Left ventricle myocardium inferior (tissue), 1 donor: ENCODE measurements around the gene CYP46A1. TPM values are rescaled to one million over a fixed set of nuclear protein-coding genes. Genes with fewer than 3 reads are reported as not detected.

Experiments used
- DNase-seq: peaks from one replicate; pipeline ENCODE4 v3.0.0-alpha.2; 2020
- H3K27ac ChIP-seq: fragments of 200-600 bp; replicated peaks from 2 replicates; pipeline ENCODE4 v1.8.0; 2021
- H3K27me3 ChIP-seq: fragments of 200-600 bp; 2 replicates; pipeline ENCODE4 v1.8.0; 2021; ENCODE audit warnings: low read depth
- H3K36me3 ChIP-seq: fragments of 200-600 bp; 2 replicates; pipeline ENCODE4 v1.8.0; 2021
- H3K4me1 ChIP-seq: fragments of 200-600 bp; 2 replicates; pipeline ENCODE4 v1.8.0; 2021
- H3K4me3 ChIP-seq: fragments of 200-600 bp; 2 replicates; pipeline ENCODE4 v1.8.0; 2021; ENCODE audit warnings: mild to moderate bottlenecking, moderate library complexity
- H3K9me3 ChIP-seq: fragments of 200-600 bp; replicated peaks from 2 replicates; pipeline ENCODE4 v1.8.0; 2021
- intact Hi-C: fragments of 100-400 bp; cut with micrococcal nuclease; formaldehyde crosslinking; loops from one replicate; pipeline ENCODE4 v1.11.0; 2022
- total RNA-seq: library from RNA; stranded (reverse); fragmentation: NEBNext Ultra II Directional; extraction: Animal tissue kit (Norgen Biotek cat#: 25700); gene quantifications from one replicate; pipeline ENCODE4 v1.2.1, GENCODE V29; 2021
- TF ChIP-seq, protein P1 (sequence below): fragments of 200-600 bp; IDR thresholded peaks from 2 replicates; pipeline ENCODE4 v1.8.0; 2021; ENCODE audit warnings: antibody characterized with exemption, mild to moderate bottlenecking, borderline replicate concordance
- donor health status: DM: no; HTN: yes; CAD: no; lungs with severe emphysema.

Gene CYP46A1
- total RNA-seq, 1 donor from 2014 or later, result 4.2 TPM

- intact Hi-C loops, result no loop called here
- Histone ChIP-seq H3K27ac (no peak overlapping the region), H3K9me3 (no peaks in the 10 kb centered on the region), H3K4me1 (peaks cover 19% of the 10 kb centered on the region), H3K36me3 (no peaks in the 10 kb centered on the region), H3K4me3 (no peak overlapping the region), H3K27me3 (peaks cover 14% of the 10 kb centered on the region)
- no peak for DNase-seq
- TF ChIP-seq, protein P1, sequence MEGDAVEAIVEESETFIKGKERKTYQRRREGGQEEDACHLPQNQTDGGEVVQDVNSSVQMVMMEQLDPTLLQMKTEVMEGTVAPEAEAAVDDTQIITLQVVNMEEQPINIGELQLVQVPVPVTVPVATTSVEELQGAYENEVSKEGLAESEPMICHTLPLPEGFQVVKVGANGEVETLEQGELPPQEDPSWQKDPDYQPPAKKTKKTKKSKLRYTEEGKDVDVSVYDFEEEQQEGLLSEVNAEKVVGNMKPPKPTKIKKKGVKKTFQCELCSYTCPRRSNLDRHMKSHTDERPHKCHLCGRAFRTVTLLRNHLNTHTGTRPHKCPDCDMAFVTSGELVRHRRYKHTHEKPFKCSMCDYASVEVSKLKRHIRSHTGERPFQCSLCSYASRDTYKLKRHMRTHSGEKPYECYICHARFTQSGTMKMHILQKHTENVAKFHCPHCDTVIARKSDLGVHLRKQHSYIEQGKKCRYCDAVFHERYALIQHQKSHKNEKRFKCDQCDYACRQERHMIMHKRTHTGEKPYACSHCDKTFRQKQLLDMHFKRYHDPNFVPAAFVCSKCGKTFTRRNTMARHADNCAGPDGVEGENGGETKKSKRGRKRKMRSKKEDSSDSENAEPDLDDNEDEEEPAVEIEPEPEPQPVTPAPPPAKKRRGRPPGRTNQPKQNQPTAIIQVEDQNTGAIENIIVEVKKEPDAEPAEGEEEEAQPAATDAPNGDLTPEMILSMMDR, result no peak
These were observed 35.9 kb upstream of the CYP46A1 start for GRCh38 chr14:99648027-99648784.

- peaks cover 19% of the 10 kb centered on the region for H3K4me1 ChIP-seq
- no peak for DNase-seq
- TF ChIP-seq, protein P1, result no peak
- H3K36me3 ChIP-seq, result no peaks in the 10 kb centered on the region
- intact Hi-C loops, result no loop called here
- no peaks in the 10 kb centered on the region for H3K9me3 ChIP-seq
- peaks cover 14% of the 10 kb centered on the region for H3K27me3 ChIP-seq
- H3K27ac ChIP-seq, result no peak overlapping the region
- no peak overlapping the region for H3K4me3 ChIP-seq
These were observed 34.9 kb upstream of the CYP46A1 start for GRCh38 chr14:99649219-99649618.

DNA sequence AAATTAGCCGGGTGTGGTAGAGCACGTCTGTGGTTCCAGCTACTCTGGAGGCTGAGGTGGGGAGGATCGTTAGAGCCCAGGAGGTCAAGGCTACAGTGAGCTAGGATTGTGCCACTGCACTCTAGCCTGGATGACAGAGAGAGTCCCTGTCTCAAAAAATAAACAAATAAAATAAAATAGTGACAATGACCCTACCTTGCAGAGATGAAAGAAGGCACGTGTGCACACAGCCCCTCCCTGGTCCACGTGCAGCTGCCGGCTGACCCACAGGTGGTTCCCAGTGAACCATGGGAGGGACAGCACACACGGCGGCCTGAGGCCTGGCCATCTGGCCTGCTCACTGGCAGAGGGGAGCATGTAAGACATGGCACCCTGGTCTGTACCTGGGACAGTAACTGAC, 34.5 kb upstream of the CYP46A1 start:
- Histone ChIP-seq H3K4me3 (no peak overlapping the region), H3K27me3 (peaks cover 14% of the 10 kb centered on the region), H3K27ac (no peak overlapping the region), H3K4me1 (peaks cover 15% of the 10 kb centered on the region), H3K36me3 (no peaks in the 10 kb centered on the region), H3K9me3 (no peaks in the 10 kb centered on the region)
- intact Hi-C loops, result no loop called here
- TF ChIP-seq, protein P1, result no peak
- no peak for DNase-seq

- TF ChIP-seq, protein P1, result no peak
- Histone ChIP-seq H3K4me1 (peaks cover 10% of the 10 kb centered on the region), H3K4me3 (no peak overlapping the region), H3K9me3 (no peaks in the 10 kb centered on the region), H3K36me3 (no peaks in the 10 kb centered on the region), H3K27me3 (peaks cover 10% of the 10 kb centered on the region), H3K27ac (no peak overlapping the region)
- intact Hi-C loops, result no loop called here
- no peak for DNase-seq
These were observed 33.9 kb upstream of the CYP46A1 start for GRCh38 chr14:99650189-99650588.

GRCh38 chr14:99651953-99652746, 31.9 kb upstream of the CYP46A1 start:
- Histone ChIP-seq H3K27me3 (peaks cover 15% of the 10 kb centered on the region), H3K4me3 (no peak overlapping the region), H3K36me3 (no peaks in the 10 kb centered on the region), H3K9me3 (no peaks in the 10 kb centered on the region), H3K4me1 (no peaks in the 10 kb centered on the region), H3K27ac (no peak overlapping the region)
- TF ChIP-seq, protein P1, result no peak
- intact Hi-C loops, result no loop called here
- no peak for DNase-seq
